HG02973 (cell line): ENCODE data around the gene DOCK1.

Experiments used
- ATAC-seq: cut with Tn5 transposase; IDR thresholded peaks from one replicate; pipeline ENCODE4 v1.9.1; 2021; ENCODE audit warnings: moderate library complexity; ENCODE audit not compliant: unreplicated experiment

Gene DOCK1

DNA sequence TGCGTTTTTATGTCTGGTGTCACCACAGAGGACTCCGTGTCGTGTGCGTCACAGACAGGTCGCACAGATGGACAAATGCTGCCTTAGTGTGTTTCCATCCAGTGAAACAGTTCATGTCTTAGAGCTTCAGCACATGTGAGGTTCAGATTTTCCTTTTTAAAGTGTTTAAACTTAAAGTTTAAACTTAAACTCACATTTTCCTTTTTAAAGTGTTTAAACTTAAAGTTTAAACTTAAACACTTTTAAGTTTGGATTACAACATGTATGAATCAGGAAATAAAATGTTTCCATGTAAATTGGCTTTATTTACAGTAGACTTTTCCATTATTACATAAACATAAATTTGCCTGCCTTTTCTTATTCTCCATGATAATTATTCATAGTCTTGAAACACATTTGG, 223.9 kb downstream of the DOCK1 start:
- no peak for ATAC-seq

DNA sequence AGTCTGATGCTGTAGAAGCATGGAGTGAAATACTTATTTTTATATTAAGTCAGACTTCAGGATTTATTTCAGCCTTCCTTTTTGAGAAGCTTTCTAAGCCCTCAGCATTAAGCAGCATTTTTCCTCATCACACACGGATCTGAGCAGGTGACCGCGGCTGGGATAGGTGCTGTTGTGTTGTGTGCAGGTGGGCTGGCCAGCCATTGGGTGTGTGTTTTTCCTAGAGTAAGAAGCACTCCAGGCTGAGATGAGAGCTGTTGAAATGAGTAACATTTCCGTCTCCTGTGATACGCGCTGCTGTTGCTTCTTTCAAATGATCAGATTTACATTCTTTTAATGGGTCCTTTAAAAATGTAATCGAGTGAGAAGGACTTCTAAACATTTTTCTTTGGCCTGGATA, 227.2 kb downstream of the DOCK1 start:
- no peak for ATAC-seq

DNA sequence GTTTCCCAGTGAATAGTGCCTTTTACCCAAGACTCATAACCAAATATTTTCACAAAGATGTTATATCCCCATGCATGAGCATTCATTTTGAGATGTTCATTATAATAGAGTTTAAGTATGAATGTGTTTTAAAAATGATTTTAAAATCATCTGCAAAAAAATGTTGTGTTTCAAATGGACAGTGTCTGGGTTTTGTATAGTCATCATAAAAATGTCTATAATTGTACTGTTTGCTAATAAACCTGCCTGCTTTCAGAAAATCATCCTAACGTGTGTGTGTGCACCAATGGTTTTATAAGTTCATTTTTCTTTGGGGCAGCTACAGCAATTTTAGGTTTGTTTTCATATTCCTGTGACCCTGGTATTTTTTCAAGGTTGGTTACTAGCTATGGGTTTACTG, 228.0 kb downstream of the DOCK1 start:
- no peak for ATAC-seq

DNA sequence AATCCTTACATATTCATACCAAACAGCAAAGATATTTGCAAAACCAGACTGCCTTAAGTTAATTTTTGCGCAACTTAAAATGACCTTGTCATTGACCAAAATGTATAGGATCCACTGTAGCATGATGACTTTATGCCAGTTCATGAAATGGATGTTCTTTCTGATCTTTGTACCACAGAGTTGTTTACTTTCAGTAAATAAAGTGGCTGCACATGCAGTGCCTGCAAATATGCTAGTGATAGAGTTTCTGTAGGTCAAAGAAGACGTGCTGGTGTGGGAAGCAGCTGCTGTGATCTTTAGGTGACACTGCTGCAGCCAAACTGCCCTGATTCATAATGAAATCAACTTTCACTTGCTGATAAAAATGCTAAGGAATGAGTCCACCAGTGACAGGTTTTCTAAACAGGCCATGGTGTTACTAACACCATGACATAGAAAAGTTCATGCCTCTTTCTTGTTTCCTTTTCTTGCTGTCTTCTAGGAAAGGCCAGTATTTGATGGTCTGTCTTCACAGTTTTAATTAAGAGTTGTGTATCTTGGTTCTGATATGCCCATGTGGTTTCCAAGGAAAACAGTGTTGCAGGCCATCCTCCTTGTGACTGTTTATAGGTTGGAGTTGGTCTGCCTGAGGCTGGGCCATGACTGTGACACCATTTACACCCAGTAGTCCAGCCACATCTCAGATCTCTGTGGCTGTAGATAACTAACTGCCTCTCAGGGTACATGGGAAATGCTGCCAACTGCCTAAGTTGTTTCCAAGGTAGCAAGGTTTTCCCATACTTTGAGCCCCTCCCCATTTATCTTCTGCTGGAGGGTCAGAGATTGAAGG, 228.7 kb downstream of the DOCK1 start:
- ATAC-seq, result no peak

DNA sequence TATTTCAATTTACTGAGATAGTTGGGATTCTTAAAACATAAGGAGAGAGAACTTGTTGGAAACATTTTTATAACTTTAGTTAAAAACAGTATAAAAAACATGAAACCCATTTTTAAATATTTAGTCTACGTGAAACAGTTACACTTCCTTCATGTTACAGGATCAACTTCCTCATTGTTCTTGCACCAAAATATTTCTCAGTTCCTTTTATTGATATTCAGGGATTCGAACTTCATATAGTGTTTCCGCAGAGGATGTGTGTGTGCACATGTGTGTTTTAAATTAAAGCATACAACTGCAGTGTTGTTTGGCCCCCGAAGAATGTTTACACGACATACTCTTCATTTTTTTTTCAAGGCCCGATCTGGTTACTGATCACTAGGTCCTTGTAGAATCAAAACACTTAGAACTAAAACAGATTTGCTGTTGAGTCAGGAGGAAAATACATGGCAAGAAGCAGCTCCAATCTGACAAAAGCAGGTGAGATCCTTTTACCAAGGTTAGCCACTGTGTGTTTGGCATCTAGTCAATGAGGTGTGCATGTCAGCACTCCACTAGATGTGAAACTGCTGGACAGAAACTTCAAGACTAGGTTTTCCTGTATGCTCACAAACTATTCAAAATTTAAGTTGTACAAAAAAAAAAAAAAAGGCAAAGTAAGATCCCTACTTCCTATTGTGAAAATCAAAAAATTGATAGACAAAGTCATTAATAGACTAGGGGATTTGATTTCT, 230.8 kb downstream of the DOCK1 start:
- no peak for ATAC-seq

DNA sequence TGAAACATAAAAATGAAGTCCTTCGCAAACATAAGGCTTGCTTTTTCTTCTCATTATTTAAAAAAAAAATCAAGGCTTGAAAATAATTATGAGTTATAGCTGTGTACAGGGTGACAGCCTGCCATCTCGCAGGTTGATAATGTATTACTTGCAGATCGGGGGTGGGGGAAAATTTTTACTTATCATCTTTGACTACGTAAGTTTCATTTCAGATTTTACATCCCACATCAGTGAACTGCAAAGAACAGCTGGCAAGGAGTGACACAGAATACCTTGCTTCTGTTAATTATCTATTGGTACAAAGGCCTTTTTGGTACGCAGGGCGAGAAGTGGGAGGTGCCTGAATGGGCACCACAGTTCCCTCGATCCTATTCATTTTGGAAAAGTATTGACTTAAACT, 232.2 kb downstream of the DOCK1 start:
- ATAC-seq, result no peak

DNA sequence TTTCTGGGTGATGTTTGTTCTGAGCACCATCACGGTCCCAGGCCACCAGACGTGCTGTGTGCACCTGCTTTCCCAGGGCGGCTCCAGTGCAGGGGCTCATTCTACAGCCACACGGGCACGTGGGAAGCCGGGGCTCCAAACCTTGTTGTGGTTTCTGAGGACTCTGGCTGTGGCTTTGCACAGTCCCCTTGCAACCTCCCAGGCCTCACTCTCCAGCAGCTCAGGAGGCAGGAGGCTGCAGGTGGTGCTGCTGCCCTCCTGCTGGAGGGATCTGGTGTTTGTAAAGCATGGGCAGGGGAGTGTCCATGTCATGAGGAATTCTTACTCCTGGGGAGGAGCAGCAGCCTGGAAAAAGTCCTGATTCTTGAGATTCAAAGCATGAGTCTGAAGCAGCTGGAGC, 236.9 kb downstream of the DOCK1 start:
- ATAC-seq, result no peak

DNA sequence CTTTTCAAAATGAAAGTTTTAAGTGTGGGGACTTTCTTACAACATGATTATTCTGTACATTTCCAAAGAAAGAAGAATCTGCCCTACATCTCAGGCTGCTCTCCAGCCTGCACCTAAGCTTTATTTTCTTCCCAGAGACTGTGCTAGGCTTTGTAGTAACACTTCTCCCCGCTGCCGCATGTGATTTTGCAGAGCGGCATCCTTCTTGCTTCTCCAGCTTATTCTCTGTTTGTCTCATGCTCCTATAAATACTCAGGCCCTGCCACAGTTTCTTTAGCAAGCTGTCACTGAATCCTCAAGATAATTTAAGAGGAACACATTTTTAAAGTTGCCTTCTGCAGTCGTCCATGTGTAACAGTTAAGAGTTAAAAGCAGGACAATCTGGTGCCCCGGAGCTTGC, 237.6 kb downstream of the DOCK1 start:
- ATAC-seq, result no peak

DNA sequence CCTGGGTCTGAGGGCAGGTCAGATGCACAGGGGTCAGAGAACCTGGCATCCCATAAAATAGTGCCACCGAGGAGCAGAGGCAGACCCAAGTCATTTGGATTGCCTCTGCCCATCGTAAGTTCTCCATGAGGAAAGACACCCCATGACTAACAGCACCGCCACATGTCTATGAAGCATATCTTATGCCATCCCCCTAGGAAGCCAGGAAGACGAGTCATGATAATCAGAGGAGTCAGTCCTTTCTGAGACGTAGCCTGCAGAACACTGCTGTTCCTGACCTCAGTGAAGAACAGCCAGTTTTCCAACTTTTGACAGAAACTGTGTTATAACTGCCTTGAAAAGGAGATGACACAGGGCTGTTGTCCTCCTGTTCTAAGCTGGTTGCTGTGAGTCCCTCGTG, 239.9 kb downstream of the DOCK1 start:
- no peak for ATAC-seq

DNA sequence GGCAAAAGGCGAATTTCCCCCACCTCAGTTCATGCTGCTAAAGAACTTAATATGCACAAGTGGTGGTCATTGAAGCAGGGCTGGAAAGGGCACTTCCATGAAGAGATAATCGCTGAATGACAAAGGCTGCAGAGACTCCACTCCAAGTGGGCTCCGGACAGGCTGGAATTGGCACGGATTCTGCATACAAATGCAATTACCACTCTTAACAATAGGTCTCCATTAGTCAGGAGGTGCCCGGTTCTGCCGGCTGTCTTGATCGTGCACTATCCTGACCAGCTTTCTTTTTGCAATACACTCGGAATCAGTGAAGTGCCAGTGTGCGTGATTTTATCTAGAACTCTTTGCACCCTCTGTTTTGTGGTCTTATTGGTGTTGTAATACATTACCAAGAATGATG, 241.4 kb downstream of the DOCK1 start:
- ATAC-seq, result no peak

DNA sequence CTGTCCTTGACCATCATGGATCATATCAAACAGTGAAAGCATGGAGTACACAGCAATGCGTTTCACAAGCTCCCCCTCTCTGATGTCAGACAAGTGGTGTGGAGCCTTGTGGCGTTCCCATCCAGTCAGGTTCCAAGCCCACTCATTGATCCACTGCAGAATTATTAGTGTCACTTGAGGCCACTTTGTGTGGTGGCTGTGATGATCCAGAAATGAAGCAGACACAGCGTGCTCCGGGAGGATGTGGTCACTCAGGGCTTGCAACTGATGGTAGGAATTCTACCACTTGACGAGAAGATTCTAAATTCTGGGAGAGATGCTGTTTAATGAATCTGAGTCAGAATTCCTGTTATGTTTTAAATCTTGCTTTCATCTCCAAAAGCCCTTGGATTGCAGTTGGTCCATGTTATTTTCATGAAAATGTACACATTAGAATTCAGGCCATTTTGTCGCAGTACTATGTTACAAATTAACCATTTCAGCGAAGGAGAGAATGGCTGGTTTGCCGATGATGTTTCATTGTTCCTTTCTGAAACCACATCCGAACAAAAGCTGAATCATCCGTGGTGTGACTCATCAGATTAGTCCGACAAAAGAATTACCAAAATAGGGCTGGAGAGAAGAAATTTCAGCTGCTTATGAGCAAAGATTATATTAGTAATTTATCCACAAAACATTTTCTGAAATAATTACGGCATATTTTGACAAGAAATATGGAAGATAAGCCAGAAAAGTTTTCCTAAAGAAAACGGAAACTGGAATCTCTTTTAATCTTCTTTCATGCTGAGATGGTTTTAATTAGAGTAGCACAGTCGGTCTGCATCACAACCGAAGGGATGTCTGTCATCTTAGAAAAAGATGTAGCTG, 243.1 kb downstream of the DOCK1 start:
- no peak for ATAC-seq

DNA sequence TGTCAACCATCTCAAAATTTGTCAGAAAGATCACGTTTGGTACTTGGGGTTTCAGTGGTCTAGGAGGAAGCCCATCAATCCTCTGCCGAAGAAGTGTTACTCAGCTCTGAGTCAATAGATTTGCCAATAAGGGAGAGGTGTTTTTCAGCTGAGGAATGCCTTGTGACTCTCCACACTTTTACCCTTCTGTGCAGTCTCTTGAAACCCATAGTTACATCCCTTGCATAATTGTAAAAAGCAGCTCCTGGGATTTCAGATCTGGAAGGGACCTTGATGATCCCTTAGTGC, 243.6 kb downstream of the DOCK1 start:
- ATAC-seq, result no peak

DNA sequence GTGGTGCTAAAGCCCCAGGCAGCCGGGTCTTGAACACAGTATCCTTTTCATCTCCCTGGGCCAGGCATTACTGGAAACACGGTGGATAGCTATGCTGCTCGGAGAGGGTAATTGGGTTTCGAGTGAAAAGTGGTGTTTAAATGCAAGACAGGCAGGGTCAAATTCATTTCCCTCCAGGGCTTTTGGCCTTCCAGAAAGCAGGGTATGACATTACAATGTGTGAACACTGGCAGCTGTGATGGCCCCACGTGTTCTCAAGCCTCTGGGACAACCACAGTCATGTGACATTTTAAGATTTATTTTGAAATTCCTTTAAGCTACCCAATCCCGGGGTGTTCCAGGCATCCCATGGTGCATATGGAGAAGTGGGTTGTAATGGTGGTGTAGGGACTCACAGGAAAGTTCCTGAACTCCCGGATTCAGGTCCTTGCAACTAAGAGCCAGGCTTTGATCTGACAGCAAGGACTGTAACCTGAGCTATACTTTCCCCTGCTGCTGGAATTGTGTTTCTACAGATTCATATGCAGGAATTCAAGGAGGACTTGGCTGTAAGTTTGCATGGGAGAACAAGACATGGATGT, 244.4 kb downstream of the DOCK1 start:
- no peak for ATAC-seq

DNA sequence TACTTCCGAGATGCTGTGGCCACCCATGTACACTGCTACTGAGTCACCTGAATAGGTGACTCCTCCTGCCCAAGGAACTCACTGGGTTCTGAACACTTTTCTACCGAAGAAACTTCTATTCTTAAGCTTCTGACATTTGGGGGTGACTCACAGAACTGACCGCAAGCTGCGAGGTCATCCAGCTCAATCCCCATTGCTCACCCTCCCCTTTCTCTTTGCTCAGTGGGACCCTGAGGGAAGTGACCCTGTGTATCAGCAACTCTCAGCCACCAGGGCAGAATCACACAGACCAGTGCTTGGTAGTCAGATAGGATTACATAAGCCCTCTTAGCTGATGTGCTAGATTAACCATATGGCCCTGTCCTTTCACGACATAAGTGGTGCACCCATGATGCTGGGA, 244.9 kb downstream of the DOCK1 start:
- no peak for ATAC-seq

DNA sequence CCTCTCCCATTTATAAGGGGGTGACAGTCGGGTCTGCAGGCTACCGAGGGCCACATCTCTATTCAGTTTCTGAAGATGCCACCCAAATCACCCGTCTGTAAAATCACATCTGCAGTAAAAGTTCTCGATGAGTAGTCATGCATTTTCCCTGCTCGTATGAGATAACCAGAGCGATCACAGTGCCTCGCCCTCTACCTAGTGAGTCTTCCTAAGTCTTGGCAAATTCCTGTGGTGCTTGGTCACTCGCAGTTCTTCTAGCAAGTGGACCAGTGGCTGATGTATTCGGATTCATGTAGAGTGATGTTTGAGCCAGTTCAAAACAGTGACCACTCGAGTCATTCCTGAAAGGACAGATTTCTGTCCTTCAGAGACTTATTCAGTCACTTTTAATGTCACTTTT, 246.3 kb downstream of the DOCK1 start:
- ATAC-seq, result no peak

DNA sequence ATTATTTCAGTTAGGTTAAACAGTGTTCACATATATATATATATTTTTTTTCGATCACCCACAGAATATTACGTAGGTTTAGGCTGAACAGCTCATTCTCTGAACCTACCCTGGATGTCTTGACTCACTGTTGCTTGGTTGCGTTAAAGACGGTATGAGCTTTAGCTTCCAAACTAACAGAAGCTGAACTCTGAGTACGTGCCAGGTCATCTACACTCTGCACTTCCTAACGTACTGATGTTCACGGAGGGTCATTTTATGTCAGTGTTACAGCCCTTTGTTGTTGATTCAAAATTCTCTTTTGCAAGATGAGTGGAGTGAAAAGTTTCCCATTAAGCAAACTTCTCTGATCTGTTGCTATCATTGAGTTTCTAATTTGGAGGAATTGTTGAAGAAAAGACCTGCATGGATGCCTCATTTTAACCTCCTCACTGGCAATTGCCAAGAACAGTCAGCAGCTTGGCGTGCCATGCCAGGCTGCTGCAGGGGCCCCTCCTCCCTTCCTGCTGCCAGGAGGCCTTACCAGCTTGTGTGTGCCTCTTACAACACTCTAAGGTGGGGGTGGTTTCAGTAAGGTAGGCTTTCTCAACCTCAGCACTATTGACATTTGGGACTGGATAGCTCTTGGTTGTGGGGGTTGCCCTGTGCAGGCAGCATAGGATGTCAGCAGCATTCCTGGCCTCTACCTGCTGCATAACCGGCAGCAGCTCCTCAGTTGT, 246.9 kb downstream of the DOCK1 start:
- no peak for ATAC-seq

DNA sequence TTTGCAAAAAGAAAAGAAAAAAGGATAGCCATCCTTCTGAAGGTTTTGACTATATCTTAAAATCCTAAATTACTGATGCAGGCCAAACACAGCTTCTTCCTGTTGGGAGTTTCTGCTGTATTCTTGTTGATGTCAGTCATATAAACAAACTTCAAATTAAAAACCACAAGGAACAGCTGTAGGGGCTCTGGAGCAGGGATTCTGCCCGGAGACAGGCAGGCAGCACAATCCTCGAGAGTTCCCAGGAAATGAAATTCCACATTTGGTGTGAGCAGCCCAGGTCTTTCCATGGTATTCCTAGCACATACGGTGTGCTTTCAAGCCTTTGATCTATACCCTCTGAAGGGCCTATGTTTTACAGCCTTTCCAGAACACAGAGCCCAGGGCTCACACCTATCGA, 248.0 kb downstream of the DOCK1 start:
- ATAC-seq, result no peak

DNA sequence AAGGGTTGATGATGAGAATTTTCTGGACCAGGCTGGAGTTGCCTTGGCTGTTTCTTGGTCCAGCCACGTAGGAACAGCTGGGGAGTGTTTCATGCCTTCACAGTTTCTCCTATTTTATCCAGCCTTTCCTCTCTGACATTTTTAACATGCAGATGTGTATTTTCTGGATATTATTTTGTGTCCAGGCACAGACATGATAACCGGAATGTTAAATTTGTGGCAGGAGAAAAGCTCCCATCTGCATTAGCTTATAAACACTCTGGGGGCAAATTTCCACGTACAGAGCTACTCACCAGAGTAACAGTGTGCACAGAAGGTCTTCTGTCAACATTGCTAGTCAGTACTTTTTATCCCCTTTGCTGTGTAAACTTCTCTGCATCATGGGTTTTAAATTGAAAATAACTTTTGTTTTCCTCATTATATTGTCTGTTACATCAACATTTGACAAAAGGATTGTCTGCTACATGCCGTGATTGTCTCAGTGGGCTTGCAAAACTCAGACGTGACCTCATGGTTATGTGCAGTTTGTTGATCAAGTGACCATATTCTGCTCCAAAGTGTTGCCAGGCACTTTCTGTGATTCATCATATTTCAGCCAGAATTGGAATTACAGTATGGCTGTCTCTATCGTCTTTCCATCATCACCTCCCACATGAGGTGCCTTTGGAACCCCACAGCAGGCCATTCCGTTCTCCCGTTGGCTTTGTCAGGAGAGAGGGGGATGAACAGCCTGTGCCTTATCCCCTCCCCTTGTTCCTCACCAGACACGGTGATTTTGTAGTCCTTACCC, 249.8 kb downstream of the DOCK1 start:
- no peak for ATAC-seq

DNA sequence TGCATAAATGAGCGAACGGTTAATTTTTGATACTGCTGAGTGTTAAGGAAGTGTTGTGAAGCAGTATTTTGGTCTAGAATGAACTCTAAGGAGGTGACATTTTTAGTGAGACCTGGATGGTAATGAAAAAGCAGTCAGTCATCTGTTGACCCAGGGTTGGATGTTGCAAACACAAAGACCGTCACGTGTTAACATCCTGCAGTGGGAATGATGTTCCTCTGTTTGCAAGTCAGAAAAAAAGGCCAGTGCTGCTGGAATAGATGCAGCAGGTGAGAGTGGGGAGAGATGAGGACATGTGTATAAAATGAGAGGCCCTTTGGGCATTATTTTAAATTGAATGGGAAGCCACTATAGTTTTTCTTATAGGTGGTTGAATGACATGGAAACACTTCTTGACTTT, 251.9 kb downstream of the DOCK1 start:
- ATAC-seq, result no peak
